Fibroblast of villous mesenchyme (primary cell): Measurements from ENCODE around the gene LHX1. TPM values are rescaled to one million over a fixed set of nuclear protein-coding genes. Genes with fewer than 3 reads are reported as not detected.

Experiments
- DNase-seq: peaks from one replicate; pipeline ENCODE4 v3.0.0-alpha.2; 2010; ENCODE audit warnings: low read depth
- H3K4me3 ChIP-seq: 2 replicates; pipeline ENCODE4 v1.5.1; 2011; ENCODE audit warnings: low read depth, mild to moderate bottlenecking, low read length
- CTCF ChIP-seq: IDR thresholded peaks from 2 replicates; pipeline ENCODE4 v1.5.1; 2012; ENCODE audit warnings: low read depth, mild to moderate bottlenecking, low read length; ENCODE audit not compliant: insufficient read depth
- total RNA-seq: library from RNA; depleted of rRNA; stranded (reverse); fragments of >200 nt; gene quantifications from 2 replicates; pipeline ENCODE4 v1.2.3, GENCODE V29; 2012

Gene LHX1
- total RNA-seq, 1 donor = not detected

GRCh38 chr17:36947922-36948716, 10.8 kb downstream of the LHX1 start:
- DNase-seq = no peak
- peak overlapping the region; percentile 79 for H3K4me3 ChIP-seq
- no peak for TF ChIP-seq CTCF

GRCh38 chr17:36948717-36949460, 11.6 kb downstream of the LHX1 start, which contains the start of gene AATF:
AATF (plus strand) TSS chr17:36948954; CDS start chr17:36949126, 172 bp downstream.
- H3K4me3 ChIP-seq = peak within 1 kb of the TSS; percentile 79
- peak; percentile 96 for DNase-seq
- no peak for TF ChIP-seq CTCF

GRCh38 chr17:36949461-36949927, 12.2 kb downstream of the LHX1 start:
- peak overlapping the region; percentile 79 for H3K4me3 ChIP-seq
- DNase-seq = no peak
- no peak for TF ChIP-seq CTCF

GRCh38 chr17:36950027-36950426, 12.8 kb downstream of the LHX1 start:
- H3K4me3 ChIP-seq = peak overlapping the region; percentile 79
- no peak for DNase-seq
- TF ChIP-seq CTCF = no peak

- no peak for DNase-seq
- H3K4me3 ChIP-seq = no peak overlapping the region
- TF ChIP-seq CTCF = no peak
Measured at GRCh38 chr17:36951084-36951789, 14.0 kb downstream of the LHX1 start.

- TF ChIP-seq CTCF = no peak
- DNase-seq = no peak
- H3K4me3 ChIP-seq = no peak overlapping the region
Measured at GRCh38 chr17:36971508-36971907, 34.2 kb downstream of the LHX1 start.
